SU-DHL-6 (cell line): ENCODE measurements around the gene ABCC4.

Experiments used
- EZH2phosphoT487 ChIP-seq: fragments of 200-600 bp; sonication (generic), shearing (Covaris generic); conservative IDR thresholded peaks from 2 replicates; pipeline ENCODE4 v1.6.1; 2018; ENCODE audit warnings: mild to moderate bottlenecking, antibody characterized with exemption, low read length, moderate library complexity, mixed read lengths
- TF ChIP-seq, protein P1 (sequence below): fragments of 200-600 bp; sonication (generic); IDR thresholded peaks from one replicate; pipeline ENCODE4 v1.5.1; 2017; ENCODE audit warnings: antibody characterized with exemption, mild to moderate bottlenecking, low read length, moderate library complexity; ENCODE audit not compliant: insufficient read depth, poor library complexity, severe bottlenecking

GRCh38 chr13:95075506-95075905 lies 225.7 kb downstream of the ABCC4 start:
- TF ChIP-seq, protein P1, sequence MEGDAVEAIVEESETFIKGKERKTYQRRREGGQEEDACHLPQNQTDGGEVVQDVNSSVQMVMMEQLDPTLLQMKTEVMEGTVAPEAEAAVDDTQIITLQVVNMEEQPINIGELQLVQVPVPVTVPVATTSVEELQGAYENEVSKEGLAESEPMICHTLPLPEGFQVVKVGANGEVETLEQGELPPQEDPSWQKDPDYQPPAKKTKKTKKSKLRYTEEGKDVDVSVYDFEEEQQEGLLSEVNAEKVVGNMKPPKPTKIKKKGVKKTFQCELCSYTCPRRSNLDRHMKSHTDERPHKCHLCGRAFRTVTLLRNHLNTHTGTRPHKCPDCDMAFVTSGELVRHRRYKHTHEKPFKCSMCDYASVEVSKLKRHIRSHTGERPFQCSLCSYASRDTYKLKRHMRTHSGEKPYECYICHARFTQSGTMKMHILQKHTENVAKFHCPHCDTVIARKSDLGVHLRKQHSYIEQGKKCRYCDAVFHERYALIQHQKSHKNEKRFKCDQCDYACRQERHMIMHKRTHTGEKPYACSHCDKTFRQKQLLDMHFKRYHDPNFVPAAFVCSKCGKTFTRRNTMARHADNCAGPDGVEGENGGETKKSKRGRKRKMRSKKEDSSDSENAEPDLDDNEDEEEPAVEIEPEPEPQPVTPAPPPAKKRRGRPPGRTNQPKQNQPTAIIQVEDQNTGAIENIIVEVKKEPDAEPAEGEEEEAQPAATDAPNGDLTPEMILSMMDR = no peak
- TF ChIP-seq EZH2phosphoT487 = no peak
